Bronchial epithelial cell (primary cell): Measurements from ENCODE around the gene DDX51. TPM values are rescaled to one million over a fixed set of nuclear protein-coding genes. Genes with fewer than 3 reads are reported as not detected.

Source experiments
- DNase-seq: peaks from one replicate; pipeline ENCODE4 v3.0.0-alpha.2; 2010; ENCODE audit warnings: low read depth
- FAIRE-seq: peaks from 2 replicates; lab custom pipeline; 2011; peaks lifted over from hg19 to GRCh38; lab: Jason Lieb, UNC
- H3K27me3 ChIP-seq: 2 replicates; pipeline ENCODE4 v1.5.1; 2011; ENCODE audit warnings: low read length; ENCODE audit not compliant: control insufficient read depth, insufficient read depth
- H3K36me3 ChIP-seq: 2 replicates; pipeline ENCODE4 v1.5.1; 2011; ENCODE audit warnings: low read length; ENCODE audit not compliant: control insufficient read depth, insufficient read depth
- H3K4me3 ChIP-seq: 2 replicates; pipeline ENCODE4 v1.5.1; 2011; ENCODE audit warnings: mild to moderate bottlenecking, low read depth, low read length, control low read depth
- total RNA-seq: library from RNA; depleted of rRNA; stranded (reverse); fragments of >200 nt; gene quantifications from 2 replicates; pipeline ENCODE4 v1.2.1, GENCODE V29; 2014
- TF ChIP-seq, protein P1 (sequence below): IDR thresholded peaks from 2 replicates; pipeline ENCODE4 v1.5.1; 2011; ENCODE audit warnings: mild to moderate bottlenecking, moderate library complexity, low read length, control low read depth, inconsistent platforms; ENCODE audit not compliant: insufficient read depth, severe bottlenecking

DDX51 gene, protein sequence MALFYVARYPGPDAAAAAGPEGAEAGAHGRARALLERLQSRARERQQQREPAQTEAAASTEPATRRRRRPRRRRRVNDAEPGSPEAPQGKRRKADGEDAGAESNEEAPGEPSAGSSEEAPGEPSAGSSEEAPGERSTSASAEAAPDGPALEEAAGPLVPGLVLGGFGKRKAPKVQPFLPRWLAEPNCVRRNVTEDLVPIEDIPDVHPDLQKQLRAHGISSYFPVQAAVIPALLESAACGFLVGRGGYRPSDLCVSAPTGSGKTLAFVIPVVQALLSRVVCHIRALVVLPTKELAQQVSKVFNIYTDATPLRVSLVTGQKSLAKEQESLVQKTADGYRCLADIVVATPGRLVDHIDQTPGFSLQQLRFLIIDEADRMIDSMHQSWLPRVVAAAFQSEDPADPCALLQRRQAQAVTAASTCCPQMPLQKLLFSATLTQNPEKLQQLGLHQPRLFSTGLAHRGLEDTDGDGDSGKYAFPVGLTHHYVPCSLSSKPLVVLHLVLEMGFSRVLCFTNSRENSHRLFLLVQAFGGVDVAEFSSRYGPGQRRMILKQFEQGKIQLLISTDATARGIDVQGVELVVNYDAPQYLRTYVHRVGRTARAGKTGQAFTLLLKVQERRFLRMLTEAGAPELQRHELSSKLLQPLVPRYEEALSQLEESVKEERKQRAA
- total RNA-seq = 9.0 and 10.0 TPM in 2 replicates

DNA sequence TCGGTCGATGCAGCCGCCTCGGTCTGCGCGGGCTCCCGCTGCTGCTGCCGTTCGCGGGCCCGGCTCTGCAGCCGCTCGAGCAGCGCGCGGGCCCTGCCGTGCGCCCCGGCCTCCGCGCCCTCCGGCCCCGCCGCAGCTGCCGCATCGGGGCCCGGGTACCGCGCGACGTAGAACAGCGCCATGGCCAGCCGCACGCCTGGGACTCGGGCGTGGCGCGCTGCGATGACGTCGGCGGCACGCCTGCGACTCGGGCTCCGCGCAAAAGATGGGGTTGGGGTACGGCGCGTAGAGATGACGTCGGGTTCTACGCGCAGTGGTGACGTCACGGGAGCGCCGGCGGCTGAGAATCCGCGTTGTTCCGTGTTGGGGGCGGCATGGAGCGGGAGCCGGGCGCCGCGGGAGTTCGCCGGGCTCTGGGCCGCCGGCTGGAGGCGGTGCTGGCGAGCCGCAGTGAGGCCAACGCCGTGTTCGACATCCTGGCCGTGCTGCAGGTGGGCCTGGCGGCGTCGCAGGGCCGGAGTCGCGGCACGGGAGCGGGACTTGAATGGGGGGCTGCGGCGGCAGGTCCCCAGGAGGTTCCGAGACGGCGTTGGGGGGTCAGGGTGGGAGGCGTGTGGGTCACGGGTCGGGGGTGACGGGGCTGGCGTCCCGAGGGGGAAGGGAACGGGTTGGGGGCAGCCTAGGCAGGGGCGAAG is at the start of gene DDX51, which contains the start of gene NOC4L:
Gene DDX51, minus strand, starts transcription at position 205 of the 695 bp plus-strand sequence. Its CDS starts 23 bp downstream, at position 182.
Gene NOC4L, plus strand, starts transcription at position 343 of the 695 bp plus-strand sequence. Its CDS starts 32 bp downstream, at position 375.
- peak within 1 kb of the TSS; percentile 98 for H3K4me3 ChIP-seq

DNA sequence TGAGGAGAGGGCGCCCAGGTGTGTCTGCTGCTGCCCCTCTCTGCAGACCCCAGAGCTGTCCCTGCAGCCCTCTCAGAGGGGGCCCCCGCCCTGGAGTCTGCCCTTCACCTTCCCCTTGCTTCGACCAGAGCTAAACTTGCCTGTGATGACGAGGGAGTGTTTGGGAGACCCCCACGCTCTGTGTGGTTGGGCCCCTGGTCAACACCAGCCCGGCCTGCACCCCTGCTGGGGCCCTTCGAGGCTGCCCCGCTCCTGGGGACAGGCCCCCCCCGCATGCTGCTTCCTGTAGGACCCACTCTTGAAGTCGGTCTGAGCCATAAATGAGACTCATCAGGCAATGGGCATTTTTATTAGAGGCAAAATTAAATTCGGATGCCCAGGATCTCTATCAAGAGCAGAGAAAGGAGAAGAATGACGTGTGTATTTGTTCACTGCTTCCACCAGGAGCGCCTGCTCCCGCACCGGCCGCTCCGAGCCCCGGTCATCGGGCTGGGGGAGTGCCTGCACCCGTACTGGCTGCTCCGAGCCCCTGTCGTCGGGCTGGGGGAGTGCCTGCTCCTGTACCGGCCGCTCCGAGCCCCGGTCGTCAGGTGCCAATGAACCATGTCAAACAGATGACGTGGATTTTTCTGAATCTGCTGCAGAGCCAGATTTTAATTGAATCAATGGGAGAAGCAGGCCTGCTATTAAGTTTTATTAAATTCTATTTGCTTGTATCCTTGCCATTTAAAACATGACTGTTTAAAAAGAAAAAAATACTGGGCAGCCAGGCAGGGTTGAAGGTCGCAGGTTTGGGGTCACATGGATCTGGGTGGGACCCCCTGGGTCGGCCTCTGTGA is 47.8 kb upstream of the DDX51 start:
- TF ChIP-seq, protein P1, sequence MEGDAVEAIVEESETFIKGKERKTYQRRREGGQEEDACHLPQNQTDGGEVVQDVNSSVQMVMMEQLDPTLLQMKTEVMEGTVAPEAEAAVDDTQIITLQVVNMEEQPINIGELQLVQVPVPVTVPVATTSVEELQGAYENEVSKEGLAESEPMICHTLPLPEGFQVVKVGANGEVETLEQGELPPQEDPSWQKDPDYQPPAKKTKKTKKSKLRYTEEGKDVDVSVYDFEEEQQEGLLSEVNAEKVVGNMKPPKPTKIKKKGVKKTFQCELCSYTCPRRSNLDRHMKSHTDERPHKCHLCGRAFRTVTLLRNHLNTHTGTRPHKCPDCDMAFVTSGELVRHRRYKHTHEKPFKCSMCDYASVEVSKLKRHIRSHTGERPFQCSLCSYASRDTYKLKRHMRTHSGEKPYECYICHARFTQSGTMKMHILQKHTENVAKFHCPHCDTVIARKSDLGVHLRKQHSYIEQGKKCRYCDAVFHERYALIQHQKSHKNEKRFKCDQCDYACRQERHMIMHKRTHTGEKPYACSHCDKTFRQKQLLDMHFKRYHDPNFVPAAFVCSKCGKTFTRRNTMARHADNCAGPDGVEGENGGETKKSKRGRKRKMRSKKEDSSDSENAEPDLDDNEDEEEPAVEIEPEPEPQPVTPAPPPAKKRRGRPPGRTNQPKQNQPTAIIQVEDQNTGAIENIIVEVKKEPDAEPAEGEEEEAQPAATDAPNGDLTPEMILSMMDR = no peak
- Histone ChIP-seq H3K36me3 (no peaks in the 10 kb centered on the region), H3K4me3 (no peak overlapping the region), H3K27me3 (no peaks in the 10 kb centered on the region)
- no peak for FAIRE-seq
- DNase-seq = no peak

More for the DNA sequence above, at the start of gene DDX51, which contains the start of gene NOC4L:
- TF ChIP-seq, protein P1 = peak; percentile 8
- peaks cover 33% of the 10 kb centered on the region for H3K36me3 ChIP-seq
- no peaks in the 10 kb centered on the region for H3K27me3 ChIP-seq
- FAIRE-seq = no peak
- DNase-seq = peak; percentile 80

DNA sequence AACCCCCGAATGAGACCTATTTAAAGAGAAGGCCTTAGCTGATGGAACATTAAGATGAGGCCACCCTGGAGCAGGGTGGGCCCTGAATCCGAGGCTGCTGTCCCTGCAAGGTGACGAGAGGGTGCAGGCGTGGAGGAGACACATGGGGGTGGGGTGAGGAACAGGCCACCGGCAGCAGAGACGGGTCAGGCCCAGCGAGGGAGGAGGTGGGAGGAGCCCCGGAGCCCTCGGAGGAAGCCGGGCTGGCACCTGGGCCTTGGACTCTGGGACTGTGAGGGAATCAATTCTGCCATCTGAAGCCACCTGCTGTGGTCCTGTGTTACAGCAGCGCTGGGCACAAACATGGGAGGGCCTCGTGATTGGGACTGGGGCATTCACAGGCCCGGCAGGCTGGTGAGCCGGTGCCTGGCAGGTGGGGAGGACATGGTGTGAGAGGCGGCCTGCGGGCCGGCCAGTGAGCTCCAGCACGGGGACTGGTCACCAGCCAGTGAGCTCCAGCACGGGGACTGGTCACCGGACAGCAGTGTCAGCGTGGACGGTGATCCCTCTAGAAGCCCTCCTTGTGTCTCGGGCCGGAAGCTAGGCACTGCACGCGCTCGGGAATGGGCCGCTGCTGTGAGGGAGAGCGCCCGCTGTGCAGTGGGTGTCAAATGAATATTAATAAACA is 46.8 kb upstream of the DDX51 start:
- H3K27me3 ChIP-seq = no peaks in the 10 kb centered on the region
- DNase-seq (no peak), FAIRE-seq (no peak)
- TF ChIP-seq, protein P1 = no peak
- H3K4me3 ChIP-seq = no peak overlapping the region
- no peaks in the 10 kb centered on the region for H3K36me3 ChIP-seq

DNA sequence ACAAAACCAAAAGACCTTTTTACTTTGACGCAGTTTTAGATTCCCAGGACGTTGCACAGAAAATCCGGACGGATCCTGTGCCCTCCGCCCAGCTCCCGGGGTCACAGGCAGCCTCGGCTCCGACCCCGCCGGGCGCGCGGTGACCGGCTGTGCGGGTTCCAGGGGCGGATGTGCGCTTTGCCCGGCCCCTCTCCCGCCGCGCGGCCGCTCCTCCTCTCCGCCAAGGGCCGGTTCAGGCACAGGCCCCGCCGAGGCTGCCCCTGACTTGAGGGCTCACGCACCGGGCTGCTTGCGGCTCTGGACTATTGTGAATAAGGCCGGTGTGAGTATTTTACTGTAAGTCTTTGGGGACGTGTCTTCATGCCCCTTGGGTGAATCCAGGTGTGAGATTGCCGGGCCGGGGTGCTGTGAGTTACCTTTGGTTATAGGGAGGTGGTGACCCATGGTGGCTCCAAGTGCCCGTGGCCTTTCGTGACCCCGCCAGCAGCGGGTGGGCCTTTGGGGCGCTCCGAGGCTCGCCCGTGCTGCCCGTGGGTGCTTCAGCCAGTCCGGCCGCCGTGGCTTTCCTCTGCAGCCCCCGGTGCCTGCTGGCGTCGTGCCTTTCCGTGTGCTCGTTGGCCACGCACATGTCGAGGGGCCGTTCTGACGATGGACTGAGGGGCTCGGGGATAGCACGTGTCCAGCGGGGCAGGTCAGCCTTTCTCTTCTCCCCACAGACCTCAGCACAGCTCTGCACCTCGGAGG is 46.1 kb upstream of the DDX51 start:
- no peaks in the 10 kb centered on the region for H3K36me3 ChIP-seq
- TF ChIP-seq, protein P1 = no peak
- no peak for DNase-seq
- no peaks in the 10 kb centered on the region for H3K27me3 ChIP-seq
- H3K4me3 ChIP-seq = peak overlapping the region; percentile 55
- FAIRE-seq = no peak
